ENCODE results near the gene PDXK.
"Not testable (repeated sequence)": the region's sequence is repeated elsewhere in the genome, so short reads cannot be mapped to it uniquely, and the experiment has no call there.

Gene PDXK

GRCh38 chr21:43689556-43690337 lies 29.2 kb upstream of the PDXK start:
- in situ Hi-C loops (cut with HindIII; ENCODE audit: low pct_unique_long_range_greater_than_20kb, low sequenced_read_pairs) = no loop called here
- TF ChIP-seq JUND (IDR thresholded peaks at IDR 0.05; ENCODE audit: low read depth) = no peak
- DNase-seq (ENCODE audit: low read depth in 1 of 2, low spot score in 1 of 2) = no peak

GRCh38 chr21:43690346-43690745 lies 28.6 kb upstream of the PDXK start:
- no peak for TF ChIP-seq JUND (IDR thresholded peaks at IDR 0.05; ENCODE audit: low read depth)
- in situ Hi-C loops (cut with HindIII; ENCODE audit: low pct_unique_long_range_greater_than_20kb, low sequenced_read_pairs) = no loop called here
- no peak for DNase-seq (ENCODE audit: low read depth in 1 of 2, low spot score in 1 of 2)

GRCh38 chr21:43691086-43691795 lies 27.7 kb upstream of the PDXK start:
- no peak for TF ChIP-seq JUND (IDR thresholded peaks at IDR 0.05; ENCODE audit: low read depth)
- in situ Hi-C loops (cut with HindIII; ENCODE audit: low pct_unique_long_range_greater_than_20kb, low sequenced_read_pairs) = no loop called here
- DNase-seq (ENCODE audit: low read depth in 1 of 2, low spot score in 1 of 2) = no peak

GRCh38 chr21:43691801-43692200 lies 27.1 kb upstream of the PDXK start:
- TF ChIP-seq JUND (IDR thresholded peaks at IDR 0.05; ENCODE audit: low read depth) = no peak
- in situ Hi-C loops (cut with HindIII; ENCODE audit: low pct_unique_long_range_greater_than_20kb, low sequenced_read_pairs) = no loop called here
- no peak for DNase-seq (ENCODE audit: low read depth in 1 of 2, low spot score in 1 of 2)

GRCh38 chr21:43692949-43693348 lies 26.0 kb upstream of the PDXK start:
- in situ Hi-C loops (cut with HindIII; ENCODE audit: low pct_unique_long_range_greater_than_20kb, low sequenced_read_pairs) = no loop called here
- TF ChIP-seq JUND (IDR thresholded peaks at IDR 0.05; ENCODE audit: low read depth) = no peak
- DNase-seq (ENCODE audit: low read depth in 1 of 2, low spot score in 1 of 2) = no peak

GRCh38 chr21:43693981-43694380 lies 24.9 kb upstream of the PDXK start:
- no peak for TF ChIP-seq JUND (IDR thresholded peaks at IDR 0.05; ENCODE audit: low read depth)
- no peak for DNase-seq (ENCODE audit: low read depth in 1 of 2, low spot score in 1 of 2)
- in situ Hi-C loops (cut with HindIII; ENCODE audit: low pct_unique_long_range_greater_than_20kb, low sequenced_read_pairs) = no loop called here

GRCh38 chr21:43694437-43695079 lies 24.4 kb upstream of the PDXK start:
- DNase-seq (ENCODE audit: low read depth in 1 of 2, low spot score in 1 of 2) = no peak
- no peak for TF ChIP-seq JUND (IDR thresholded peaks at IDR 0.05; ENCODE audit: low read depth)
- in situ Hi-C loops (cut with HindIII; ENCODE audit: low pct_unique_long_range_greater_than_20kb, low sequenced_read_pairs) = no loop called here

- in situ Hi-C loops (cut with HindIII; ENCODE audit: low pct_unique_long_range_greater_than_20kb, low sequenced_read_pairs) = no loop called here
- DNase-seq (ENCODE audit: low read depth in 1 of 2, low spot score in 1 of 2) = no peak
- no peak for TF ChIP-seq JUND (IDR thresholded peaks at IDR 0.05; ENCODE audit: low read depth)
These were observed 22.7 kb upstream of the PDXK start for GRCh38 chr21:43696214-43696613.

GRCh38 chr21:43697758-43698643 lies 20.9 kb upstream of the PDXK start:
- no peak for TF ChIP-seq JUND (IDR thresholded peaks at IDR 0.05; ENCODE audit: low read depth)
- in situ Hi-C loops (cut with HindIII; ENCODE audit: low pct_unique_long_range_greater_than_20kb, low sequenced_read_pairs) = no loop called here
- no peak for DNase-seq (ENCODE audit: low read depth in 1 of 2, low spot score in 1 of 2)

- DNase-seq (ENCODE audit: low read depth in 1 of 2, low spot score in 1 of 2); in situ Hi-C loops (cut with HindIII; ENCODE audit: low pct_unique_long_range_greater_than_20kb, low sequenced_read_pairs): not testable (repeated sequence)
These were observed 19.5 kb upstream of the PDXK start for GRCh38 chr21:43699492-43699777.

- in situ Hi-C loops (cut with HindIII; ENCODE audit: low pct_unique_long_range_greater_than_20kb, low sequenced_read_pairs) = no loop called here
- TF ChIP-seq JUND (IDR thresholded peaks at IDR 0.05; ENCODE audit: low read depth) = no peak
- no peak for DNase-seq (ENCODE audit: low read depth in 1 of 2, low spot score in 1 of 2)
These were observed 18.9 kb upstream of the PDXK start for GRCh38 chr21:43699933-43700599.

All from T47D (cell line).